Parathyroid adenoma (tissue), 2 donors: Measurements from ENCODE around the gene PRKCA.

Experiments
- H2AFZ ChIP-seq: fragments of 300-600 bp; sonication (generic); one replicate; pipeline ENCODE4 v1.7.0; 2017; ENCODE audit warnings: antibody characterized with exemption, mild to moderate bottlenecking
- H3K27ac ChIP-seq: fragments of 300-600 bp; sonication (generic); one replicate; pipeline ENCODE4 v1.7.0; 2017
- H3K27me3 ChIP-seq: fragments of 300-600 bp; sonication (generic); one replicate; pipeline ENCODE4 v1.7.0; 2017; ENCODE audit warnings: low read length; ENCODE audit not compliant: control insufficient read depth, insufficient read depth
- H3K36me3 ChIP-seq: fragments of 300-600 bp; sonication (generic); one replicate; pipeline ENCODE4 v1.7.0; 2017; ENCODE audit warnings: low read length; ENCODE audit not compliant: control insufficient read depth, insufficient read depth
- H3K4me1 ChIP-seq: fragments of 300-600 bp; sonication (generic); one replicate; pipeline ENCODE4 v1.7.0; 2017; ENCODE audit warnings: control low read depth
- H3K4me2 ChIP-seq: fragments of 300-600 bp; sonication (generic); one replicate; pipeline ENCODE4 v1.7.0; 2017; ENCODE audit warnings: low read length
- H3K4me3 ChIP-seq: fragments of 300-600 bp; sonication (generic); one replicate; pipeline ENCODE4 v1.7.0; 2017; ENCODE audit warnings: low read depth, low read length
- H3K79me2 ChIP-seq: fragments of 300-600 bp; sonication (generic); one replicate; pipeline ENCODE4 v1.7.0; 2017; ENCODE audit warnings: control low read depth
- H3K9ac ChIP-seq: fragments of 300-600 bp; sonication (generic); one replicate; pipeline ENCODE4 v1.7.0; 2017; ENCODE audit warnings: mild to moderate bottlenecking
- H3K9me3 ChIP-seq: fragments of 300-600 bp; sonication (generic); one replicate; pipeline ENCODE4 v1.7.0; 2017; ENCODE audit warnings: low read length; ENCODE audit not compliant: control insufficient read depth
- TF ChIP-seq, protein P1 (sequence below): fragments of 300-600 bp; sonication (generic); IDR thresholded peaks from one replicate; pipeline ENCODE4 v1.7.0; 2017; ENCODE audit warnings: antibody characterized with exemption, mild to moderate bottlenecking
- donor health status: primary hyperparathyroidism.

Gene PRKCA

DNA sequence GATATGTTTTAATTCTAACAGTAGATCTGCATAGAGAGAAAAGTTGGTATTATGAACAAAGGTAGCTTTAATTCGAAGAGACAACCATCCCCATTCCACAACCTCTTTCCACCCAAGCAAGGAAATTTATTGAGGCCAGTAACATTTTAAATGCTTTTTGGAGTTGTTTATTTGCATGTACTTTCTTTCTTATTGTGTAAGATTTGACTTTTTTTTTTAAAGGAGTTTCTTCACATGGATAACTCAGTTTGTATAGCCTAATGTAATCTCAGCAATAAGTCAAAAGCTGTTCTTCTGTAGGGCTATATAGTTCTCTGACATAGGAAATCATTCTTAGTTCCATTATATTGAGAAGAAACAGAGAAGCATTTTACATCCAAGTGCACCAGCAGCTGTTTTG is 163.3 kb downstream of the PRKCA start:
- Histone ChIP-seq H3K4me2 (no peak overlapping the region), H3K79me2 (no peaks in the 10 kb centered on the region), H3K9ac (no peak overlapping the region), H2AFZ (no peak overlapping the region), H3K4me3 (no peak overlapping the region), H3K36me3 (no peaks in the 10 kb centered on the region), H3K4me1 (no peaks in the 10 kb centered on the region), H3K27me3 (no peaks in the 10 kb centered on the region), H3K9me3 (no peaks in the 10 kb centered on the region), H3K27ac (no peak overlapping the region)
- TF ChIP-seq, protein P1, sequence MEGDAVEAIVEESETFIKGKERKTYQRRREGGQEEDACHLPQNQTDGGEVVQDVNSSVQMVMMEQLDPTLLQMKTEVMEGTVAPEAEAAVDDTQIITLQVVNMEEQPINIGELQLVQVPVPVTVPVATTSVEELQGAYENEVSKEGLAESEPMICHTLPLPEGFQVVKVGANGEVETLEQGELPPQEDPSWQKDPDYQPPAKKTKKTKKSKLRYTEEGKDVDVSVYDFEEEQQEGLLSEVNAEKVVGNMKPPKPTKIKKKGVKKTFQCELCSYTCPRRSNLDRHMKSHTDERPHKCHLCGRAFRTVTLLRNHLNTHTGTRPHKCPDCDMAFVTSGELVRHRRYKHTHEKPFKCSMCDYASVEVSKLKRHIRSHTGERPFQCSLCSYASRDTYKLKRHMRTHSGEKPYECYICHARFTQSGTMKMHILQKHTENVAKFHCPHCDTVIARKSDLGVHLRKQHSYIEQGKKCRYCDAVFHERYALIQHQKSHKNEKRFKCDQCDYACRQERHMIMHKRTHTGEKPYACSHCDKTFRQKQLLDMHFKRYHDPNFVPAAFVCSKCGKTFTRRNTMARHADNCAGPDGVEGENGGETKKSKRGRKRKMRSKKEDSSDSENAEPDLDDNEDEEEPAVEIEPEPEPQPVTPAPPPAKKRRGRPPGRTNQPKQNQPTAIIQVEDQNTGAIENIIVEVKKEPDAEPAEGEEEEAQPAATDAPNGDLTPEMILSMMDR = no peak

DNA sequence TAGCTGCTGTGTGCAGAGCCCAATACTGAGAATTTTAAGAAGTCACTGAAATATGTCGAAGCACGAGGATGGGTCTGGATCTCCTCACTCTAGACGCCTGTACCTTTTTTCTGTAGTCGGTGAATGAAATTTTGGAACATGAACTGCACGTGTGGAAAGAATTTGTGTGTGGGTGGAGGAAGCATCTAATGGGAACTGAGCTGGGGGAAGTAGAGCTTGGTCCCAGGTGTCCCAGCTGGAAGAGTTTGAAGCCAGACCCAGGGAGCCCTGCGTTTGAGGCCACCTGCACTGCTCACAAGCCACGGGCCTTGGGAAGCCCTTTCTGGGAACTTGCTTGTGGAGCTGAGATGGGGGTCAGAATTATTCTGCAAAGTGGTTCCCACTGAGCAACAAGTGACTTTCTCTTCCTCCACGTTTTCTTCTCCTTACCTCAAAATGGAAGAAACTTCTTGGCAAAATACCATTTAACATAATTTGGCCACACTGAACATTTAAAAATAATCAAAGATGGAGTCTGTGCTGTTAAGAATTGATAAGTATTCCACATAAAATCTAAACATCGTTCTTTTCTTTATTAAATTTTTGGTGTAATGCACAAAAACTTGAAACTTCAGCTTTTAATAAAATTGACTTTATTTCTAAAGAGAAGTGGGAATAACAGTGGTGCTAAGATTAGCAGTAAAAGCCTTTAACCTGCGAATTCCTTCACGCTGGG is 163.8 kb downstream of the PRKCA start:
- no peak overlapping the region for H3K27ac ChIP-seq

DNA sequence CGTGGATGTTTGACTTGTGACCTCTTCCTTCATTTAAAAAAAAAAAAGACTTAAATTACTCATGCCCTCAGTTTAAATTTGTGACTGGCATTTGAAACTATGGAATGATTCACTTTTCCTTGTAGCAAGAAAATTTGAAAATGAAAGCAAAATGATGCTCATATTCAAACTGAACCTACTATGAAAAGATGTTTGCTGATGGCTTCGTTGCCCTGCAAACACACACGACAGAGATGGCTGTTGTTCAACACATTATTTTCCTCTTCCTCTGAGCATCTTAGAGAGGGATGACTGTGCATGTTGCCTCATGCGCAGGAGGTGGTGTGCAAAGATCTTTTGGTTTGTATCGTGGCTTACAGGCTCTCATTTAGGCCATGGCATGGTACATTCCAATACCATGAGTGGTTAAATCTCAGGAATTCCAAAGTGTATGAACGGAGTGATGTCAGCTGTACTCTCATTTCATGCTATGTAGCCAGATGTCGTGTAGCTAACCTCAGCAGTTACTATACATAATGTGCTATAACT is 164.5 kb downstream of the PRKCA start:
- Histone ChIP-seq H3K9ac (no peak overlapping the region), H3K79me2 (no peaks in the 10 kb centered on the region), H3K9me3 (no peaks in the 10 kb centered on the region), H3K36me3 (no peaks in the 10 kb centered on the region), H3K4me3 (no peak overlapping the region), H3K4me1 (no peaks in the 10 kb centered on the region), H3K4me2 (no peak overlapping the region), H3K27ac (no peak overlapping the region), H2AFZ (no peak overlapping the region), H3K27me3 (no peaks in the 10 kb centered on the region)
- TF ChIP-seq, protein P1 = no peak

More for the DNA sequence above, 163.8 kb downstream of the PRKCA start:
- no peaks in the 10 kb centered on the region for H3K36me3 ChIP-seq
- no peak overlapping the region for H3K9ac ChIP-seq
- H3K27me3 ChIP-seq = no peaks in the 10 kb centered on the region
- TF ChIP-seq, protein P1 = no peak
- H2AFZ ChIP-seq = no peak overlapping the region
- no peaks in the 10 kb centered on the region for H3K79me2 ChIP-seq
- no peaks in the 10 kb centered on the region for H3K9me3 ChIP-seq
- H3K4me1 ChIP-seq = no peaks in the 10 kb centered on the region
- no peak overlapping the region for H3K4me2 ChIP-seq
- no peak overlapping the region for H3K4me3 ChIP-seq

DNA sequence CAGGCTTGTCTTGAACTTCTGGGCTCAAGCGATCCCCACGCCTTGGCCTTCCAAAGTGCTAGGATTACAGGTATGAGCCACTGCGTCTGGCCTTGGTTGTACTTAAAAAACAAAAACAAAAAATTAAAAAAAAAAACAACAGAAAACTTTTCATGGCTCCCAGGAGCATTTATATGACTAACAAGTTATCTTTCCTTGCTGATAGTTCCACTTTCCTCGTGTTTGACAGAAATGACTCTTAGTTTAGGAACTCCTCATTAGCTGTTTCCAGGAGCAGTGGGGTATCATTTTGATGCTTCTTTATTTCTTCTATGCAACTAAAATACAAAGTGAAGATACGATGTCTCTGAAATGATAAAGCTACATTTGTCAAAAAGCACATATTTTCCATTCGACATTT is 165.4 kb downstream of the PRKCA start:
- Histone ChIP-seq H3K4me3 (no peak overlapping the region), H3K27me3 (no peaks in the 10 kb centered on the region), H3K9ac (no peak overlapping the region), H2AFZ (no peak overlapping the region), H3K27ac (no peak overlapping the region), H3K36me3 (no peaks in the 10 kb centered on the region), H3K9me3 (no peaks in the 10 kb centered on the region), H3K4me2 (no peak overlapping the region), H3K79me2 (no peaks in the 10 kb centered on the region), H3K4me1 (no peaks in the 10 kb centered on the region)
- TF ChIP-seq, protein P1 = no peak
